Measurements from ENCODE around the gene C6orf118. TPM values are rescaled to one million over a fixed set of nuclear protein-coding genes. Genes with fewer than 3 reads are reported as not detected.

The C6orf118 gene
- total and polyA plus RNA-seq, 4 donors, result 6.0 to 20.7 (median 17.6) TPM

DNA sequence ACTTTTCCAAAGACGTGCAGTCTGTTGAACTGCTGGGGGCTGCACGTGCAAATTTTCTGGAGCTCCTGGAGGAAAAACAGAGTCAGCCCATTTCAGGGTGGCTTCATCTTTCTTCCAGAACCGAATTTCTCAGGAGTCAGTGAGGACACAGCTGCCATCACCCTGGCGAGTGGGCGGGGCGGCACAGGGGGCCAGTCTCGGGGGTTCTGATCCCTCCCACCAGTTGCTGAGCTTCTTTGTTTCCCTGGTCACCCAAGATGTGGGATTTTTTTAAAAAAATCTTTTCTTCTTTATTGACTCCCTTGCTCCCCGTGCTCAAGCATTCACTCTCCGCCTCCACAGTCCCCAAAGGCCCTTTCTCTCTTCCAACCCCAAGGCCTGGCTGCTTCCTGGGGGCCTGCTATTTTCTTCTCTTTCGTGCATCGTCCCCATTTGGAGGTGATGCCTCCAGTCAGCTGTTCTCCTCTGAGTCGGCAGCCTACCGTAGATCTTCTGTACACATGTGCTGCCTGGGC lies 8.9 kb downstream of the C6orf118 start:
- Histone ChIP-seq H3K27me3 (ENCODE audit: control insufficient read depth, insufficient read depth, low read length) (no peaks in the 10 kb centered on the region), H3K9me3 (ENCODE audit: control insufficient read depth, insufficient read depth, low read length) (no peaks in the 10 kb centered on the region), H3K27ac (ENCODE audit: low read depth, low read length) (no peak overlapping the region), H3K4me1 (ENCODE audit: control insufficient read depth, insufficient read depth, low read length) (no peaks in the 10 kb centered on the region), H3K4me3 (ENCODE audit: low read depth, low read length) (no peak overlapping the region), H3K36me3 (ENCODE audit: control insufficient read depth, insufficient read depth, low read length) (peaks cover 22% of the 10 kb centered on the region)
- no peak for DNase-seq (ENCODE audit: low read depth in 4 of 6, low spot score in 6 of 6)
- 76% methylated on average over 10 of the region's 13 CpGs for WGBS (ENCODE audit: insufficient coverage)

DNA sequence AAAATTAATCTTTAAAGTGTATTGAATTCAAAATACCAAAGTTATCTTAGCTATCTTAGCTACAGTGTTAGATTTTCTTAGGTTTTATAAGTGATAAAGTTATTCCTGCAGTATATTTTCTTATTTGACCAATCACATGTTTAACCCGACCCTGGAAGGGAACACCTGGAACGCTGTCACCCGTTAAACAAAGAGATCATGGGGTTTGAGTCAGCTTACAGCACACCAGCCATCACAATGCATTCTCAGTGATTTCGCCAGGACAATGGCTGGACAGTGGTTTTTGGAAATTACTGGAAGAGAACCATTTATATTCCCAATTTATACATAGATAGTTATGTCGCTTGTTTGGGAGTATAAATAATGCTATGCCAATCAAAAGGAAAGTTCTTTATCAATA lies 10.5 kb downstream of the C6orf118 start:
- Histone ChIP-seq H3K9me3 (ENCODE audit: control insufficient read depth, insufficient read depth, low read length) (no peaks in the 10 kb centered on the region), H3K4me1 (ENCODE audit: control insufficient read depth, insufficient read depth, low read length) (no peaks in the 10 kb centered on the region), H3K4me3 (ENCODE audit: low read depth, low read length) (no peak overlapping the region), H3K36me3 (ENCODE audit: control insufficient read depth, insufficient read depth, low read length) (peaks cover 22% of the 10 kb centered on the region), H3K27me3 (ENCODE audit: control insufficient read depth, insufficient read depth, low read length) (no peaks in the 10 kb centered on the region), H3K27ac (ENCODE audit: low read depth, low read length) (no peak overlapping the region)
- peak in 1 of 6 donors; percentile 4 for DNase-seq (ENCODE audit: low read depth in 4 of 6, low spot score in 6 of 6)
- no CpG with 5 or more reads among the region's 5 CpGs for WGBS (ENCODE audit: insufficient coverage)

DNA sequence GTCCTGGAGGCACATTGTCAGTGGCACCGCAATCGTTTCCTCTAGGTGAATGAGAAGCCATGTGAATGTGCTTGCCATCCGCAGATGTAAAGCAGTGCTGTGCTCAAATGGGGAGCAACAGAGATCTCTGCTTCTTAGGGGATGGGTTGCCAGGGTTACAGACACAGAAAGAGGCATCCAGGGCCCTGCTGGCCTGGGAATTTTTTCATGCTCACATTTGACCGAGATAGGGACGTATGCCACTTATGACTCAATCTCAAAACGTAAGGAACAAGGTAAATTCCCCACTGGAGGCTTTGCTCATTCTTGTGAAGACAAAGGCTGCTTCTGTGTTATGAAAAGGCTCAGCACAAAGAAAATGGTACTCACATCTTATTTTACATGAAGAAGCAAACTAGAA lies 11.0 kb downstream of the C6orf118 start:
- no peak overlapping the region for H3K27ac ChIP-seq (ENCODE audit: low read depth, low read length)
- peak in 1 of 6 donors; percentile 42 for DNase-seq (ENCODE audit: low read depth in 4 of 6, low spot score in 6 of 6)

DNA sequence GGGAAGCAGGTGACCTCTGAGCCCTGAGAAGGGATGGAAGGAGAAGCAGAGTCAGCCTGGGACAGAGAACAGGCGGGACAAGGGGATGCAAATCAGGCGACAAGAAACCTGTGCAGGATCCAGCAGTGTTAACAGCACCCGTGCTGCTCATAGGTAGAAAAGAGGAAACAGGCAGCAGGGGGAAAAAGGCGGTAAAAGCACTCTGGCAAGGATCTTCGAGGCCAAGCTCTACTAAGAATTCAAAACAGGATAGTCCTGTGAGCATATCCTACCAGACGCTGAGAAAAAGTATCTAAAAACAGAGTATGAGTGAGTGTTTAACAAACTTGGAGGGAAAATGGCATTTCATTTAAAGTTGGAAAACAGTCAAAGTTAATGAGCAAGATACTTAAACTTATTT lies 16.7 kb downstream of the C6orf118 start:
- no peaks in the 10 kb centered on the region for H3K9me3 ChIP-seq (ENCODE audit: control insufficient read depth, insufficient read depth, low read length)
- no peak overlapping the region for H3K27ac ChIP-seq (ENCODE audit: low read depth, low read length)
- no peak overlapping the region for H3K4me3 ChIP-seq (ENCODE audit: low read depth, low read length)
- no peak for DNase-seq (ENCODE audit: low read depth in 4 of 6, low spot score in 6 of 6)
- H3K27me3 ChIP-seq (ENCODE audit: control insufficient read depth, insufficient read depth, low read length), result no peaks in the 10 kb centered on the region
- no peaks in the 10 kb centered on the region for H3K36me3 ChIP-seq (ENCODE audit: control insufficient read depth, insufficient read depth, low read length)
- WGBS (ENCODE audit: insufficient coverage), result 80% methylated on average over 4 of the region's 6 CpGs
- H3K4me1 ChIP-seq (ENCODE audit: control insufficient read depth, insufficient read depth, low read length), result no peaks in the 10 kb centered on the region

More for the DNA sequence above, 11.0 kb downstream of the C6orf118 start:
- Histone ChIP-seq H3K27me3 (ENCODE audit: control insufficient read depth, insufficient read depth, low read length) (no peaks in the 10 kb centered on the region), H3K36me3 (ENCODE audit: control insufficient read depth, insufficient read depth, low read length) (peaks cover 22% of the 10 kb centered on the region), H3K4me3 (ENCODE audit: low read depth, low read length) (no peak overlapping the region), H3K9me3 (ENCODE audit: control insufficient read depth, insufficient read depth, low read length) (no peaks in the 10 kb centered on the region), H3K4me1 (ENCODE audit: control insufficient read depth, insufficient read depth, low read length) (no peaks in the 10 kb centered on the region)
- WGBS (ENCODE audit: insufficient coverage), result 31% methylated on average over 5 of the region's 6 CpGs

DNA sequence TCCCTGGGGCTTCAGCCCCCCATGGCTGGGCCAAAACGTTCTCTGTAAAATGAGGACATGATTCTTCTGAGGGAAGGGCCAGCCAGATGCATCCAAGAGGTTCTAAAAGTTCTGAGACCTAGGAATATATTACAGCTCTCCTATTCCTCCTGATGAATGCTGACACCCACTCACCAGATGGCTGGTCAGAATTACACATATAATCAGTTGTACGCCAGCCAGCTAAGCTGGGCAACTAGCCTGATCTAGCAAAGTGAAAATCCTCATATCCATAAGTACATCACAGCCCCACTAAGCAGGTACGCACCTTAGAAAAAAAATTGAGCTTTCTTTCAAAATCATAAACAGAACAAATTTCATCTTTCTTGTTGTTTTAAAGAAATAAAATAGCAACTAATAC lies 34.8 kb downstream of the C6orf118 start:
- no peaks in the 10 kb centered on the region for H3K36me3 ChIP-seq (ENCODE audit: control insufficient read depth, insufficient read depth, low read length)
- no peaks in the 10 kb centered on the region for H3K4me1 ChIP-seq (ENCODE audit: control insufficient read depth, insufficient read depth, low read length)
- WGBS (ENCODE audit: insufficient coverage), result 100% methylated on average over 1 of the region's 3 CpGs
- no peaks in the 10 kb centered on the region for H3K9me3 ChIP-seq (ENCODE audit: control insufficient read depth, insufficient read depth, low read length)
- DNase-seq (ENCODE audit: low read depth in 4 of 6, low spot score in 6 of 6), result peak in 2 of 6 donors; percentile 9 to 12
- H3K4me3 ChIP-seq (ENCODE audit: low read depth, low read length), result no peak overlapping the region
- H3K27me3 ChIP-seq (ENCODE audit: control insufficient read depth, insufficient read depth, low read length), result no peaks in the 10 kb centered on the region
- no peak overlapping the region for H3K27ac ChIP-seq (ENCODE audit: low read depth, low read length)

DNA sequence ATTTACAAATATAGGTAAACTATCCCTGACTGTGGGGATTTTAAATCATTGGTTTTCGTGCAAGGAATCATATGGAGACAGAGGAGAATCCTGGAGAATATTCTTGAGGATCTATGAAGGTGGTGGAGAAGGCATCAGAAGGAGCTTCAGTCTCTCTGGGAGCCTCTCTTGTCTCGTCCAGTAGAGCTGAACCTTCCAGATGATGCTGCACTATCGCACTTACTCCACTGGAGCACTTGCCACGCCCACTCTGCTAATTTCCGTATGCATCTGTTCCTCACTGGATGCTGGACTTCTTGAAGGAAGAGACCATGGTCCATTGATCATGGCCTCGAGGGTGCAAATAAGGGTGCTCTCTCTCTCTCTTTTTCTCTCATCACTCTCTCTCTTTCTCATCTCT lies 36.8 kb downstream of the C6orf118 start:
- Histone ChIP-seq H3K9me3 (ENCODE audit: control insufficient read depth, insufficient read depth, low read length) (no peaks in the 10 kb centered on the region), H3K27me3 (ENCODE audit: control insufficient read depth, insufficient read depth, low read length) (no peaks in the 10 kb centered on the region), H3K27ac (ENCODE audit: low read depth, low read length) (no peak overlapping the region), H3K36me3 (ENCODE audit: control insufficient read depth, insufficient read depth, low read length) (no peaks in the 10 kb centered on the region), H3K4me3 (ENCODE audit: low read depth, low read length) (no peak overlapping the region), H3K4me1 (ENCODE audit: control insufficient read depth, insufficient read depth, low read length) (no peaks in the 10 kb centered on the region)
- no peak for DNase-seq (ENCODE audit: low read depth in 4 of 6, low spot score in 6 of 6)
- 92% methylated on average over 4 of the region's 6 CpGs for WGBS (ENCODE audit: insufficient coverage)

DNA sequence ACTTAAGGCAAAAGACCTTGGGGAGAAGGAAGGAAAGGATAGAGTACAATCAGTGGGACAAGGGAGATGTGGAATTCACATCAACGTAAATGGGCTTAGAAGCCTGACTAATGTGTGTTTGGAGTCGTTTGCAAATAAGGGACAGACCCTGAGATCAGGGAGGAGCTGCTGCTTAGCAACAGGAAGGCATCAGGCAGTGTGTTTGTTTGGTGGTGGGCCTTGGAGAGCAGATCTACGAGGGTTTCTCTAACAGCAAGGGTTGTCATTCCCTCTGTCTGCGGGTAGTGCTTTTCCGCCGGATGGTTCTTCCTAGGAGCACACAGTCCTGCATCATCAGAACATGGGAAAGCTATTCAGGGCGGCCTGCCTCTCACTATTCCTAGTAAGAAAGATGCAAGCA lies 40.4 kb downstream of the C6orf118 start:
- Histone ChIP-seq H3K4me1 (ENCODE audit: control insufficient read depth, insufficient read depth, low read length) (no peaks in the 10 kb centered on the region), H3K27ac (ENCODE audit: low read depth, low read length) (no peak overlapping the region), H3K36me3 (ENCODE audit: control insufficient read depth, insufficient read depth, low read length) (no peaks in the 10 kb centered on the region), H3K27me3 (ENCODE audit: control insufficient read depth, insufficient read depth, low read length) (no peaks in the 10 kb centered on the region), H3K9me3 (ENCODE audit: control insufficient read depth, insufficient read depth, low read length) (no peaks in the 10 kb centered on the region), H3K4me3 (ENCODE audit: low read depth, low read length) (no peak overlapping the region)
- WGBS (ENCODE audit: insufficient coverage), result 22% methylated on average over 5 of the region's 7 CpGs
- DNase-seq (ENCODE audit: low read depth in 4 of 6, low spot score in 6 of 6), result peak in 2 of 6 donors; percentile 5 to 57

DNA sequence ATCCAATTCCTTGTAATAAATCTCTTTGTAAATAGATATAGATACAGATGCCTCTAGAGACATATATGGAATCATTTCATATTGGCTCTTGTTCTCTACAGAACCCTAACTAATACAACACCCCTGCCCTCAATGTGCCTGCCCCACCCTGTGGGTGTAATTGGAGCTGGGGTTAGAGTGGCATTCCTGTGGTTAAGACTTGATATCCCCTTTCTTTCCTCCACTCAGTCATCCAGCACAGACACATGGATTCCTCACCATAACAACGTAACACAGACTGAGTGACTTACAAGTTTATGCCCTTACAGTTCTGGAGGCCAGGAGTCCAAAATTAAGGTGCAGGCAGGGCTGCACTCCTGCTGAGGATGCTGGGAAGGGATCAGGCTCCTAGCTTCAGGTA lies 42.8 kb downstream of the C6orf118 start:
- no peaks in the 10 kb centered on the region for H3K4me1 ChIP-seq (ENCODE audit: control insufficient read depth, insufficient read depth, low read length)
- H3K27ac ChIP-seq (ENCODE audit: low read depth, low read length), result no peak overlapping the region
- no peak overlapping the region for H3K4me3 ChIP-seq (ENCODE audit: low read depth, low read length)
- no peaks in the 10 kb centered on the region for H3K9me3 ChIP-seq (ENCODE audit: control insufficient read depth, insufficient read depth, low read length)
- WGBS (ENCODE audit: insufficient coverage), result 100% methylated on average over 1 of the region's 1 CpG
- no peaks in the 10 kb centered on the region for H3K36me3 ChIP-seq (ENCODE audit: control insufficient read depth, insufficient read depth, low read length)
- DNase-seq (ENCODE audit: low read depth in 4 of 6, low spot score in 6 of 6), result no peak
- H3K27me3 ChIP-seq (ENCODE audit: control insufficient read depth, insufficient read depth, low read length), result no peaks in the 10 kb centered on the region

DNA sequence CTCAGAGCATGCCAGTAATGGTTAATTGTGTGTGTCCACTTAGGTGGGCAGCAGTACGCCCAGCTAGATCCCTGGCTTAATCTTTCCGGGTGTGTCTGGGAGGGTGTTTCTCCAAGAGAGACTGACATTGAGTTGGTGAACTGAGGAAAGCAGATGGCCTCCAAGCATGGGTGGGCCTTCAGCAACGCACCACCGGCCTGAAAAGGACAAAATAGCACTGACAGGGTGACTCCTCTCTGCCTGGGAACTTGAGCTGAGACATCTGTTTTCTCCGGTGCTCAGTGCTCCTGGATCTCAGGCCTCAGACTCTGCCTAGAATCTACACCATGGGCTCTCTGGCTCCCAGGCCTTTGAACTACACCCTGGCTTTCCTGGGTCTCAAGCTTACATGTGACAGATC lies 43.2 kb downstream of the C6orf118 start:
- no peaks in the 10 kb centered on the region for H3K4me1 ChIP-seq (ENCODE audit: control insufficient read depth, insufficient read depth, low read length)
- H3K27ac ChIP-seq (ENCODE audit: low read depth, low read length), result no peak overlapping the region
- WGBS (ENCODE audit: insufficient coverage), result 85% methylated on average over 5 of the region's 5 CpGs
- no peaks in the 10 kb centered on the region for H3K27me3 ChIP-seq (ENCODE audit: control insufficient read depth, insufficient read depth, low read length)
- no peaks in the 10 kb centered on the region for H3K36me3 ChIP-seq (ENCODE audit: control insufficient read depth, insufficient read depth, low read length)
- no peaks in the 10 kb centered on the region for H3K9me3 ChIP-seq (ENCODE audit: control insufficient read depth, insufficient read depth, low read length)
- no peak for DNase-seq (ENCODE audit: low read depth in 4 of 6, low spot score in 6 of 6)
- no peak overlapping the region for H3K4me3 ChIP-seq (ENCODE audit: low read depth, low read length)

DNA sequence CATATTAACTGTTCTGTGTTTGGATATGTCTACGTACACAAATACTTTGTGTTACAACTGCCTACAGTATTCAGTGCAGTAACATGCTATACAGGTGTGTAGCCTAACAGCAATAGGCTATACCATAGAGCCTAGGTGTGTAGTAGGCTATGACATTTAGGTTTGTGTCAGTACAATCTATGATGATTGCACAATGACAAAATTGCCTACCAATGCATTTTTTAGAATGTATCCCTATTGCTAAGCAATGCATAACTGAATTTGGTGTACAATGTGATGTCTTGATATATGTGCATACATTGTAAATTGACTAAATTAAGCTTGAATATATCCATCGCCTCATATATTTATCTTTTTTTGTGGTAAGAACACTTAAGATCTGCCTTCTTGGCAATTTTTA lies 48.9 kb downstream of the C6orf118 start:
- DNase-seq (ENCODE audit: low read depth in 4 of 6, low spot score in 6 of 6), result no peak
- Histone ChIP-seq H3K9me3 (ENCODE audit: control insufficient read depth, insufficient read depth, low read length) (no peaks in the 10 kb centered on the region), H3K4me1 (ENCODE audit: control insufficient read depth, insufficient read depth, low read length) (no peaks in the 10 kb centered on the region), H3K4me3 (ENCODE audit: low read depth, low read length) (no peak overlapping the region), H3K27ac (ENCODE audit: low read depth, low read length) (no peak overlapping the region), H3K36me3 (ENCODE audit: control insufficient read depth, insufficient read depth, low read length) (no peaks in the 10 kb centered on the region), H3K27me3 (ENCODE audit: control insufficient read depth, insufficient read depth, low read length) (no peaks in the 10 kb centered on the region)
- no CpG with 5 or more reads among the region's 2 CpGs for WGBS (ENCODE audit: insufficient coverage)

All from spinal cord (tissue), 10 donors.